Nephron (organoid): ENCODE data around the gene POLR1B.
"Not testable (repeated sequence)": the region's sequence is repeated elsewhere in the genome, so short reads cannot be mapped to it uniquely, and the experiment has no call there.

ENCODE experiments used
- H3K27ac Mint-ChIP-seq, 3 experiments: 2 replicates each; pipeline ENCODE4 v1.8.0; 2020; ENCODE audit warnings: mixed read lengths in 3 of 3, mild to moderate bottlenecking in 2 of 3, moderate library complexity in 1 of 3
- H3K27me3 Mint-ChIP-seq: 2 replicates; pipeline ENCODE4 v1.8.0; 2021; ENCODE audit warnings: low read depth, mild to moderate bottlenecking, moderate library complexity, mixed read lengths
- H3K36me3 Mint-ChIP-seq: 2 replicates; pipeline ENCODE4 v1.8.0; 2020; ENCODE audit warnings: low read depth, mixed read lengths
- H3K4me1 Mint-ChIP-seq: 2 replicates; pipeline ENCODE4 v1.8.0; 2020; ENCODE audit warnings: mixed read lengths
- H3K4me3 Mint-ChIP-seq, 3 experiments: 2 replicates each; pipeline ENCODE4 v1.8.0; 2020; ENCODE audit warnings: mild to moderate bottlenecking in 3 of 3, mixed read lengths in 3 of 3, moderate library complexity in 2 of 3
- H3K9me3 Mint-ChIP-seq: 2 replicates; pipeline ENCODE4 v1.8.0; 2020; ENCODE audit warnings: mixed read lengths
- CTCF ChIP-seq, 3 experiments: fragments of 200-600 bp; sonication (generic); IDR thresholded peaks; one replicate each; pipeline ENCODE4 v1.5.0; 2021; ENCODE audit warnings: antibody characterized with exemption in 3 of 3; ENCODE audit not compliant: unreplicated experiment in 3 of 3

Gene POLR1B

DNA sequence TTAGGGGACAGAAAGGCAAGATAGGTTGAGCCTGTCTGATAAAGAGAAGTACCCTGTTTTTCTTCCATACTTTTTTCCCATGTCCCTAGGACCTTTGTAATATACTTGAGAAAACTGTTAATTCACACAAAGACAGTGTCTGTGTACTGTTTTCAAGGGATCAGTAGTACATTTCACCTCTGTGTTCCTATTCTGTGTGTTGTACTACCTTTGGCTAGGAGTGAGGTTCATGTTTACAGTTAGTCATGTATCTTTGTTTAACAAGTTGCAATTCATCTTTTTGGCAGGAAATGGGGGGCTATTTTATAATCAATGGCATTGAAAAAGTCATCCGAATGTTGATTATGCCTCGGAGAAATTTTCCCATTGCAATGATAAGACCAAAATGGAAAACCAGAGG lies 6.7 kb downstream of the POLR1B start:
- Mint-ChIP-seq H3K4me3 (no peak overlapping the region), H3K9me3 (no peaks in the 10 kb centered on the region), H3K36me3 (peaks cover 53% of the 10 kb centered on the region), H3K27ac (no peak overlapping the region), H3K27me3 (no peaks in the 10 kb centered on the region), H3K4me1 (no peaks in the 10 kb centered on the region)
- no peak for TF ChIP-seq CTCF (IDR thresholded peaks at IDR 0.05; ENCODE audit: unreplicated experiment in 3 of 3)

GRCh38 chr2:112566104-112566503 lies 23.8 kb downstream of the POLR1B start:
- no peak overlapping the region for H3K27ac Mint-ChIP-seq
- no peaks in the 10 kb centered on the region for H3K27me3 Mint-ChIP-seq
- H3K4me3 Mint-ChIP-seq, result no peak overlapping the region
- peaks cover 84% of the 10 kb centered on the region for H3K36me3 Mint-ChIP-seq
- no peaks in the 10 kb centered on the region for H3K4me1 Mint-ChIP-seq
- H3K9me3 Mint-ChIP-seq, result no peaks in the 10 kb centered on the region
- TF ChIP-seq CTCF (IDR thresholded peaks at IDR 0.05; ENCODE audit: unreplicated experiment in 3 of 3), result no peak

GRCh38 chr2:112566508-112566907 lies 24.2 kb downstream of the POLR1B start:
- H3K4me3 Mint-ChIP-seq, H3K27me3 Mint-ChIP-seq, H3K27ac Mint-ChIP-seq, H3K9me3 Mint-ChIP-seq, H3K4me1 Mint-ChIP-seq: not testable (repeated sequence)
- peaks cover 84% of the 10 kb centered on the region for H3K36me3 Mint-ChIP-seq

DNA sequence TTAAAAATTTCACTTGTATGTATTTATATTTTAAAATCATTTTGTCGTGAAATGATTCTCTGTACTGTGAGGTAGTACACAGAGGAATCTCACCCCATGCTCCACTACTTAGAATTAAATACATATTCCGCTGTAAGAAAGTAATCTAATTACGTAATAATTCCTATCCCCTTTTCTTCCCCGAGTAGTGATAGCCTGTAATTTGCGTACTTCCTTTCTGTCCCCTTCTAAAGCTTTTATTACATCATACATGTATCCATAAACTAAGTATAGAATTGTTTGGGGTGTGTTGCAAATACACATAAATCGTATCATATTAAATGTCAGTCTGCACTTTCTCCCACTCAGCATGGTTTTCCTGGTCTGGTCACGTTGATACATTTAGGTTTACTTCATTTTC lies 29.7 kb downstream of the POLR1B start:
- no peaks in the 10 kb centered on the region for H3K27me3 Mint-ChIP-seq
- H3K36me3 Mint-ChIP-seq, result peaks cover 84% of the 10 kb centered on the region
- no peak overlapping the region for H3K4me3 Mint-ChIP-seq
- no peaks in the 10 kb centered on the region for H3K4me1 Mint-ChIP-seq
- no peak overlapping the region for H3K27ac Mint-ChIP-seq
- no peak for TF ChIP-seq CTCF (IDR thresholded peaks at IDR 0.05; ENCODE audit: unreplicated experiment in 3 of 3)
- no peaks in the 10 kb centered on the region for H3K9me3 Mint-ChIP-seq

DNA sequence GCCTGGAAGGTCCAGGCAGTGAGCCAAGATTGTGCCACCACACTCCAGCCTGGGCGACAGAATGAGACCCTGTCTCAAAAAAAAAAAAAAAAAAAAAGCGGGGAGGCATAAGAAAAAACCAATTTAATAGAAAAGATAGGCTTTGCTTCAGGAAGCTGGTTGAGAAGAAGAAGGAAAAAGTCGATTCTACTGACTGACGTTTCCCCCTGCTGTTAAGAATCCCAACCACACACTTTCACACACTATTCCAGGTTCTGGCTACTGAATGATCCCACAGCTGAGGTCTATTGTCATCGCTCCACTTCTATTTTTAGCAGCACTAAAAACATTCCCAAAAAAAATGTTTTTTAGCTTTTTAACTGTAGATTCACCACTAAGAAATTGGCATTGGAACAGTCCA lies 35.5 kb downstream of the POLR1B start:
- TF ChIP-seq CTCF (IDR thresholded peaks at IDR 0.05; ENCODE audit: unreplicated experiment in 3 of 3), result no peak
- H3K9me3 Mint-ChIP-seq, result no peaks in the 10 kb centered on the region

GRCh38 chr2:112579241-112579640 lies 37.0 kb downstream of the POLR1B start:
- no peak overlapping the region for H3K4me3 Mint-ChIP-seq
- no peak for TF ChIP-seq CTCF (IDR thresholded peaks at IDR 0.05; ENCODE audit: unreplicated experiment in 3 of 3)
- peaks cover 24% of the 10 kb centered on the region for H3K36me3 Mint-ChIP-seq
- H3K27me3 Mint-ChIP-seq, result no peaks in the 10 kb centered on the region
- no peak overlapping the region for H3K27ac Mint-ChIP-seq
- H3K9me3 Mint-ChIP-seq, result no peaks in the 10 kb centered on the region
- peaks cover 7% of the 10 kb centered on the region for H3K4me1 Mint-ChIP-seq

More for the DNA sequence above, 35.5 kb downstream of the POLR1B start:
- Mint-ChIP-seq H3K4me3 (no peak overlapping the region), H3K36me3 (peaks cover 32% of the 10 kb centered on the region), H3K27me3 (no peaks in the 10 kb centered on the region), H3K4me1 (no peaks in the 10 kb centered on the region), H3K27ac (no peak overlapping the region)
